ENCODE data around the gene NFIA.

Gene NFIA

DNA sequence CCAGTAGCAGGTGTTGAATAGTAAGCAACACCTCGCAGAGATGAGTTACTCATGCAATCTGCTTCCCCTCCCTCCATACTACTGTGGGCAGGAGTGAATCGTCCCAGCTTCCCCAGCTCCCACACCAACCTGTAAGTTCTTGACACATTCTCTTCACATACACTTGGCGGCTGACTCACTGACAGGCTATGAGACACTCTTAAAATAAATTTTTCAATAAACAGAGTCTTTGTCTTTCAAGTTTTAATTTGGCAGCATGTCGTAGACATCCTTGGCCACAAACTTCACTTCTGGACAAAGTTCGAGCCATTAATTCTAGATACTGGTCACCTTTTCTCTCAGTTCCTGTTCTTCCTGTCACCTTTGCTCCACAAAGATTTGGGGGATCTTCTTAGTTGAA lies 351.9 kb downstream of the NFIA start:
- DNase-seq (ENCODE audit: low spot score), result no peak

- no peak for DNase-seq (ENCODE audit: low spot score)
Measured at GRCh38 chr1:61435226-61435625, 352.9 kb downstream of the NFIA start.

DNA sequence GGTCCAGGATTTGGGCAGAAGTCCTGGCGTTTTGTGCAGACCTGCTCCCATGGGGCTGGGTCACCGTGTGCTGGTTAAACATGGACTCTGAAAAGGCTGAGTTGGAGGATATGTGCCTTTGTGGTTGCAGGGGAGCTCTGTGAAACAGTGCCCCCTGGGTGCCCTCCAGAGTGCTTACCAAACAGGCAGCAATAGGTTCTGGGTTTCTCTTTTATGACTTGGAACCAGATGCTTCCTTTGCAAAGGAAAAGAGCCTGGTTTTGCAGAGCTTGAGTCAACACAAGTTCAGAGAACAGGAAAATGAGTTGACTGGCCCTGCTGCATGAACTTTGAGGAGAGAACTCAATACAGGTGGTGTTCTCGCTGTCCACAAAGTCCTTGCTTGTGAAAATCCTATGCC lies 353.7 kb downstream of the NFIA start:
- no peak for DNase-seq (ENCODE audit: low spot score)

- DNase-seq (ENCODE audit: low spot score), result no peak
Measured at GRCh38 chr1:61436491-61437120, 354.2 kb downstream of the NFIA start.

DNA sequence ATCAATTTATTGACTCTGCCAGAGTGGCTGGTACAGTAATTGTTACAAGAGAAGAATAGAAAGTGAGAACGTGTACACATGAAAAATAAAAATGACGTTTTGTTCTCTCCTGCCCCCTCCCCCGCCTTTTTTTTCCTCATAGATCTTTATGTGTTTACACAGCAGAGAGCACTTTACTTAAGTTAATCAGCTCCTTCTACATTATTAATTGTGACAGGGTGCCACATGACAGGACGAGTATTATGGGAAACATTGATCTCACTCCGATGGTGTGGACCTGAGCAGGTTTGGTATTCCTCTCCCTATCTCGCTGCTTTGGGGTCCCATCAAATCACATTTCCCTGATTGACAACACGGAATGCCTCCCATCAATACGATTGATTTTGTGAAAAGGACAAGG lies 356.9 kb downstream of the NFIA start:
- DNase-seq (ENCODE audit: low spot score), result no peak

GRCh38 chr1:61441723-61442262 lies 359.4 kb downstream of the NFIA start:
- DNase-seq (ENCODE audit: low spot score), result no peak

GRCh38 chr1:61442544-61442943 lies 360.2 kb downstream of the NFIA start:
- no peak for DNase-seq (ENCODE audit: low spot score)

GRCh38 chr1:61444288-61444687 lies 361.9 kb downstream of the NFIA start:
- no peak for DNase-seq (ENCODE audit: low spot score)

GRCh38 chr1:61445269-61445825 lies 363.0 kb downstream of the NFIA start:
- DNase-seq (ENCODE audit: low spot score), result no peak

GRCh38 chr1:61446531-61446991 lies 364.2 kb downstream of the NFIA start:
- no peak for DNase-seq (ENCODE audit: low spot score)

- DNase-seq (ENCODE audit: low spot score), result no peak
Measured at GRCh38 chr1:61447106-61447967, 365.0 kb downstream of the NFIA start.

DNA sequence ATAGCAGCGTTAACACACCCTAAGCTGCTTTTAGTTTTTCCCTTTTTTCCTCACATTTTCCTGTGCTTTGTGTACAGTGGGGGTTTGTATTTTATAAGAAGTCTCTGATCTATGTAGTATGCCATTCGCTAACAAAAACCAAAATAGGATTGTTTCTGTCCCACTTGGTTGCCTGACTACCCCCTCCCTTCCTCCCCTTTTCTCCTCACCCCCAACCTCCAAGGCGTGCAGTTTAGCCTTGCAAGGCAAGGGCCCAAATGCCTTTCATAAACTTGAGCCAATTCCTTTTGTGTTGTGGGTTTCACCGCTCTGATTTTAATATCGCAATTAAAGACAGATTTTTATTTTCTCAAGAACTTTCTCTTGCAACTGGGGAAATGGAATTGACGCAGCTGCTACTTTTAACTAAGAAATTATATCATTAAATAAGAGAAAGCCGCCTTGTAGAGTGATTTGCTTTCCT lies 365.6 kb downstream of the NFIA start:
- DNase-seq (ENCODE audit: low spot score), result no peak

- DNase-seq (ENCODE audit: low spot score), result no peak
Measured at GRCh38 chr1:61448914-61449313, 366.6 kb downstream of the NFIA start.

GRCh38 chr1:61449410-61449809 lies 367.0 kb downstream of the NFIA start:
- no peak for DNase-seq (ENCODE audit: low spot score)

GRCh38 chr1:61450454-61450853 lies 368.1 kb downstream of the NFIA start:
- DNase-seq (ENCODE audit: low spot score), result no peak

DNA sequence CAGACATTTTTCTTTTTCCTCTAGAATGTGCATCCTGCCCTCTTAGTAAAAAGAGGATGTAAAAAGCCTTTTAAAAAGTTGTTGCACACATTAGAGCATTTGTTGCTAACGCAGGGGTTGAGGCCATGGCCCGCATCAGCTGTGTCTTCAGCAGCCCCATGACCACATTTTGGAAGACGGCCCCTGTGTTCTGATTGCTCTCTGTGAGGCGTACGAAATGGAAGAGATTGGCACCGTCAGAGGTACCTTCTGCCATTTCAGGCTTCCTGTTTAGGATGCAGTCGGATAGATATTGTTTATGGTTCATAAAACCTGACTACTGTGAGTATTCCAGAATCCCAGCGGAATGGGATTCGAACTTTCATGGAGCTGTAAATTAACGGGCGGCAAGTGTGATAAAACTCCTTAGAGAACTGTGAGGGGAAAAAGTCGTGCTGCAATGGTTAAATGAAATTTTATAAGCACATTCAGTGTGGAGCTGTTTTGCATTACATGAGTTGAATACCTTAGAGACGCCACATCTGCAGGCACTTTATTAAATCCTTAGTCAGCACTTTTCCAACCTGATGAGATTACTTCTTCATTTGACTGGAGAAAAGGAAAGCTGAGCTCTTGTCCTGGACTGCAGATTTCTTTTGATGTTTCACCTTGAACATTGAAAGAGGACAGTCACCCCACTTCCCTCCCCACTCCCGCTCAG lies 368.7 kb downstream of the NFIA start:
- DNase-seq (ENCODE audit: low spot score), result no peak

GRCh38 chr1:61451572-61451968 lies 369.2 kb downstream of the NFIA start:
- no peak for DNase-seq (ENCODE audit: low spot score)

DNA sequence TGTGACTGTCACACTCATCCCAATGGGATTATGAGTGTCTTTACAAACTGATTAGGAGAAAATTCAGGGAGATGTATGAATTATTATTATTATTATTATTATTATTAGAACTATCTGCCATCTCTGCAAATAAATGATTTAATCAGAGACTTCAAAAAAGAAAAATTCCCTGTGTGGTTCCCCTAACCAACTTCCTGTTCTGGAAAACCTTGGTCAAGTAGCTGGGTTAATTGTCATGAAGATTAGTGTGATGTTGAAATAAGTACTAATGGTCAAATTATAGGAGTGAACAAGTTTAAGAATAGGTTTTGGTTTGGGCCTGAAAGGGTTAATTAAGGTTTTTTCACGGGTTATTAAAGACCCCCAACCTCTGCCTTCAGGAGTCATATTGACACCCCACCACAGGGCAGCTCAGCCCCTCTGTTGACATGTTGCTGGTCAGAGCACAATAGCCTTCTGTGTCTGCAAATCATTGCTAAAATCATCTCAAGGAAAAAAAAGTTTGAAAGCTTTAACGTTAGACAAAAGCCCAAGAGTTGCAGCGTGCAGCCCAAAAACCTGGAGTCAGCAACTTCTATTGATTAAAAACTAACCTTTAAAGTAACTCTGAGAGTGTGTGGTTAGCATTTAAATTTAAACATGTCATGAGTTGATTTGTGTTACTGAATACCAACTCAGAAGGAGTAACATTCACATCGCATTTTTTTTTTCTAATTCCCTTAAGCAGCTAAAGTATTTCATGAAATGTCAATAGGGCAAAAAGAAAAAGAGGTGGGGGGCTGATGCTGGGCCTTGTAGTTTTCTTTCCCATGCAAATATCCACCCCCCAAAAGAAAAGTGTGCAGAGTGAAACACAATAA lies 370.0 kb downstream of the NFIA start:
- no peak for DNase-seq (ENCODE audit: low spot score)

DNA sequence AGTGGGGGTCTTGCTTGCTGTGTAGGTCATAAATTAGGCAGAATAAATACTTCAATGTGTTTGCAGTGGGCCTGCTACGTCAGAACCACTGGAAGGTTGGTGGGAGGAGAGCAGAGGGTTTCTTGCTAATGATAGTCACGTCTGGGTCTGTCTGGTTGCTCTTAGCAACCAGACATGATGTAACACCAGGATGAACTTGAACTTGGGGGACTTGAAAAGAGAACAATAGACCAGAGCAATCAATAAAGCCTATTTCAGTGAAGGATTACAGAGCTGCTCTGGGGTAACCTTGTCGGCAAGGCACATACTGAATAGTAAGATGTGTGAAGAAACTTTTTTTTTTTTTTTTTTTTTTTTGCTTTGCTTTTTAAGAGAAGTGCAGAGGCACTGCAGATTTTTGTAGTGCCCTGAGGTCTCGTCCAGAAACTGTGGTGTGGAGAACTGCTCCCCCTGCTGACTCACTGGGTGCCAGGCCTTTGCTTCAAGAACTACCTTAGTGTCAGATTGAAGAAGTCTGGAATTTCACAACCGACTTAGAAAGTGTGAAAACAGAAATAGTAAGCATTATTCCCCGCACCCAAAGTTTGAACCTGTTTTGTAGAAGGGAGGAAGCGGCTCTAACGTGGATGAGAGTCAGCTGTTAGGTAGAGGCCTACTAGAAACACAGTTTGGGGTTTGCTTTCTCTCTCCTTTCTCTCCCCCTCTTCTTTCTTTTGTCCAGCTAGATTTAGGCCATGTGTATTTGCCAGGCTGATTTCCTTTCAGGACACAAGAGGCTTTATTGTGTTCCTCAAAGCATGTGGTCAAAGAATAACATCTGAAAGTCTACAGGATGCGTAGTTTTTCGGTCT lies 371.0 kb downstream of the NFIA start:
- peak; percentile 21 for DNase-seq (ENCODE audit: low spot score)

GRCh38 chr1:61455400-61455799 lies 373.0 kb downstream of the NFIA start:
- DNase-seq (ENCODE audit: low spot score), result no peak
